GM12878 (cell line): ENCODE data around the gene SPTY2D1. TPM values are rescaled to one million over a fixed set of nuclear protein-coding genes. Genes with fewer than 3 reads are reported as not detected.

ENCODE experiments used
- ATAC-seq: fragments of 200-7000 bp; cut with Tn5 transposase; 3 replicates; pipeline ENCODE4 v1.9.1; 2020; ENCODE audit warnings: mild to moderate bottlenecking, moderate library complexity
- BruUV-seq: library from RNA; stranded (reverse); fragments of 400-500 nt; replicated peaks from 2 replicates; lab custom pipeline; 2021; lab: Mats Ljungman, UMichigan
- CTCF ChIA-PET: fragments of 300-600 bp; sonication (Branson Sonifier 250); formaldehyde crosslinking; extraction: SDS; loops from one replicate; lab custom pipeline; 2021; ENCODE audit warnings: inconsistent platforms; lab: Yijun Ruan, JAX
- POLR2A ChIA-PET: fragments of 350-600 bp; formaldehyde crosslinking; extraction: SDS; loops from one replicate; lab custom pipeline; 2021; ENCODE audit warnings: inconsistent platforms; lab: Charles Lee
- RAD21 ChIA-PET: fragments of 300-600 bp; sonication (Branson Sonifier 250); formaldehyde crosslinking; loops from one replicate; lab custom pipeline; 2023; ENCODE audit warnings: antibody characterized with exemption; ENCODE audit not compliant: unreplicated experiment; lab: Charles Lee
- SMC1A ChIA-PET: fragments of 300-600 bp; sonication (Branson Sonifier 250); formaldehyde crosslinking; loops from one replicate; lab custom pipeline; 2023; ENCODE audit not compliant: unreplicated experiment, uncharacterized antibody; lab: Charles Lee
- DNase-seq: peaks from one replicate; pipeline ENCODE4 v3.0.0-alpha.2; 2011; ENCODE audit warnings: low read depth, low spot score
- FAIRE-seq: peaks from 3 replicates; lab custom pipeline; 2011; peaks lifted over from hg19 to GRCh38; lab: Jason Lieb, UNC
- H2AFZ ChIP-seq: 2 replicates; pipeline ENCODE4 v1.6.0; 2011; ENCODE audit warnings: low read depth, low read length, control low read depth; ENCODE audit not compliant: control insufficient read depth
- H3K27ac ChIP-seq: 2 replicates; pipeline ENCODE4 v1.5.1; 2011; ENCODE audit warnings: control low read depth; ENCODE audit not compliant: control insufficient read depth, insufficient read depth
- H3K27me3 ChIP-seq, 2 experiments: replicated peaks in 1 of 2; 2 replicates each; pipeline versions ENCODE4 v1.6.0 to v1.6.1; 2011; ENCODE audit warnings: low read length in 1 of 2; ENCODE audit not compliant: control insufficient read depth in 2 of 2, insufficient read depth in 2 of 2
- H3K36me3 ChIP-seq, 2 experiments: 2 replicates each; pipeline ENCODE4 v1.5.1; 2011; ENCODE audit warnings: low read length in 1 of 2; ENCODE audit not compliant: control insufficient read depth in 2 of 2, insufficient read depth in 2 of 2
- H3K4me1 ChIP-seq: 2 replicates; pipeline ENCODE4 v1.6.1; 2011; ENCODE audit warnings: mild to moderate bottlenecking, low read length, moderate library complexity, mixed read lengths; ENCODE audit not compliant: control insufficient read depth, insufficient read depth
- H3K4me2 ChIP-seq: 2 replicates; pipeline ENCODE4 v1.6.0; 2011; ENCODE audit warnings: control low read depth; ENCODE audit not compliant: control insufficient read depth, insufficient read depth
- H3K4me3 ChIP-seq: fragments of 200-600 bp; sonication (generic); 2 replicates; pipeline ENCODE4 v1.5.1; 2016
- H3K79me2 ChIP-seq: 2 replicates; pipeline ENCODE4 v1.6.0; 2011; ENCODE audit warnings: low read length; ENCODE audit not compliant: control insufficient read depth, insufficient read depth
- H3K9ac ChIP-seq: 2 replicates; pipeline ENCODE4 v1.8.0; 2011; ENCODE audit warnings: low read length, control low read depth, mixed read lengths; ENCODE audit not compliant: control insufficient read depth, insufficient read depth
- H3K9me3 ChIP-seq: replicated peaks from 3 replicates; pipeline ENCODE4 v1.5.1; 2011; ENCODE audit warnings: mild to moderate bottlenecking, low read length; ENCODE audit not compliant: control insufficient read depth, insufficient read depth
- H4K20me1 ChIP-seq: 2 replicates; pipeline ENCODE4 v1.6.0; 2011; ENCODE audit not compliant: control insufficient read depth, insufficient read depth
- BHLHE40 ChIP-seq, 2 experiments: fragments of 450-650 bp in 1 of 2; IDR thresholded peaks; 2 replicates each; pipeline ENCODE4 v1.6.1; 2011 to 2017; ENCODE audit warnings: low read depth in 2 of 2, borderline replicate concordance in 1 of 2, improper control_type of control experiment in 1 of 2, low read length in 1 of 2, mild to moderate bottlenecking in 1 of 2
- CBX3 ChIP-seq: fragments of 200-600 bp; sonication (generic); IDR thresholded peaks from 2 replicates; pipeline ENCODE4 v1.6.1; 2016; ENCODE audit warnings: low read depth, borderline replicate concordance
- CHD1 ChIP-seq: IDR thresholded peaks from 2 replicates; pipeline ENCODE4 v1.6.1; 2012; ENCODE audit warnings: low read depth, low read length, improper control_type of control experiment
- CREM ChIP-seq: IDR thresholded peaks from 2 replicates; pipeline ENCODE4 v1.6.1; 2014; ENCODE audit warnings: antibody characterized with exemption, low read depth
- KLF5 ChIP-seq: fragments of 450-650 bp; IDR thresholded peaks from 2 replicates; pipeline ENCODE4 v1.6.1; 2014; ENCODE audit warnings: mild to moderate bottlenecking; ENCODE audit not compliant: partially characterized antibody
- MLLT1 ChIP-seq: fragments of 450-650 bp; IDR thresholded peaks from 2 replicates; pipeline ENCODE4 v1.6.1; 2016; ENCODE audit warnings: mild to moderate bottlenecking
- PML ChIP-seq: IDR thresholded peaks from 2 replicates; pipeline ENCODE4 v1.6.1; 2012; ENCODE audit warnings: low read length, inconsistent platforms
- RUNX3 ChIP-seq: IDR thresholded peaks from 2 replicates; pipeline ENCODE4 v1.6.1; 2012; ENCODE audit warnings: low read length, inconsistent platforms
- SP1 ChIP-seq: IDR thresholded peaks from one replicate; pipeline ENCODE4 v1.6.1; 2011; ENCODE audit warnings: low read depth, low read length
- SUPT20H ChIP-seq: IDR thresholded peaks from 2 replicates; pipeline ENCODE4 v1.6.1; 2011; ENCODE audit warnings: low read depth, mild to moderate bottlenecking, low read length, moderate library complexity, borderline replicate concordance; ENCODE audit not compliant: control insufficient read depth
- ZZZ3 ChIP-seq: IDR thresholded peaks from 2 replicates; pipeline ENCODE4 v1.6.1; 2011; ENCODE audit warnings: low read depth; ENCODE audit not compliant: control insufficient read depth, insufficient read length
- WGBS: methylation state at CpG from one replicate; pipeline ENCODE4 v1.1.6; 2016; ENCODE audit warnings: low lambda C conversion rate; ENCODE audit not compliant: insufficient replicate concordance, insufficient coverage; ENCODE audit errors: missing lambda C conversion rate; 5-methylcytosine and 5-hydroxymethylcytosine counted together
- in situ Hi-C: fragments of 300-500 bp; cut with MboI; formaldehyde crosslinking; loops from 9 replicates; pipeline ENCODE4 v1.14.3; 2018; ENCODE audit warnings: mixed read lengths
- intact Hi-C: fragments of 100-400 bp; cut with micrococcal nuclease; formaldehyde crosslinking; loops from one replicate; pipeline ENCODE4 v1.14.2; 2022; ENCODE audit not compliant: unreplicated experiment
- polyA plus RNA-seq, 11 experiments: library from polyadenylated mRNA; depleted of rRNA in 4 of 11; unstranded in 6 of 11; stranded (reverse) in 5 of 11; fragments of >200 nt; fragmentation: Nextera tagmentation in 4 of 11; fragmentation: Illumina TruSeq in 1 of 11; extraction: Ambion mirVana in 4 of 11; extraction: Trizol in 1 of 11; gene quantifications; 1 replicate in 1 of 11; 2 replicates in 10 of 11; pipeline versions ENCODE4 v1.2.1 to v1.2.3, GENCODE V29; 2011 to 2016; ENCODE audit warnings: inconsistent platforms in 2 of 11, missing spikeins in 2 of 11, low read depth in 1 of 11
- total RNA-seq, 4 experiments: library from RNA; depleted of rRNA in 3 of 4; stranded (reverse); fragments of >200 nt in 3 of 4; fragmentation: Illumina TruSeq in 1 of 4; extraction: Trizol in 1 of 4; gene quantifications; 2 replicates each; pipeline versions ENCODE4 v1.2.1 to v1.2.3, GENCODE V29; 2013 to 2021

SPTY2D1 gene
- total and polyA plus RNA-seq, 10 of the 15 experiments (the other 5 are each of a cell fraction or from before 2014, with no cell fraction given): 4.6 to 31.1 (median 15.5) TPM

DNA sequence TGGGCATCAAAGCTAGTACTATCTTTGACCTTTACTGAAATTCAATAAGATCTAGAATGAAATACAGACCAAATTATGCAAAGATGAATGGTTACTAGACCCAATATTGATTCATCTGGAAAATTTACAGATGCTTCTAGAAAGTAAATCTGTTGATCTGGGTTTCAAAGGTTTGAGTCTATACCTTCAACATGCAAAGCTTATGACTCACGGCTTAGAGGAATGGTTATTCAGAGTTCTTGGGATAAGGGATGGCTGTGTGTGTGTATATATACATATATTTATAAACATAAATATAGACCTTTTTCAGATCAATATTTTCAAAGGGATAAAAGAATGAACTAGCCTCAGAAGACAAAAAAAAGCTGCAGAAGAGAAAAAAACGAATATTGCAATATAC lies 1.3 kb downstream of the SPTY2D1 start:
- whole genome bisulfite sequencing: 0% methylated on average over 2 of the region's 2 CpGs
- RAD21 ChIA-PET: interaction anchor here (1.0 to 5.5 kb wide), 15 partner anchors 16 to 312 kb away, joined by 3 to 77 read pairs (median 6); partner anchors contain the start of genes LDHA, TSG101 and UEVLD
- no peaks in the 10 kb centered on the region for H4K20me1 ChIP-seq
- in situ Hi-C loops (no loop called here), intact Hi-C loops (loop anchor here (5.0 to 10.0 kb wide), 4 partner anchors 46 to 308 kb away; partner anchors contain the start of genes GTF2H1, HPS5, TSG101 and UEVLD)
- H3K9me3 ChIP-seq: no peaks in the 10 kb centered on the region
- DNase-seq (no peak), ATAC-seq (no peak), FAIRE-seq (no peak)
- peaks cover 7% of the 10 kb centered on the region for H3K4me1 ChIP-seq
- no peaks in the 10 kb centered on the region for H3K36me3 ChIP-seq
- no peak overlapping the region for H3K27ac ChIP-seq
- no peak overlapping the region for H3K9ac ChIP-seq
- H3K27me3 ChIP-seq: no peaks in the 10 kb centered on the region
- no peak overlapping the region for H2AFZ ChIP-seq
- SMC1A ChIA-PET: interaction anchor here (0.7 to 11.1 kb wide), 21 partner anchors 15 to 389 kb away, joined by 3 to 188 read pairs (median 4); partner anchors contain the start of genes LDHA and UEVLD
- CTCF ChIA-PET: interaction anchor here (0.6 to 6.9 kb wide), 11 partner anchors 9 to 483 kb away, joined by 3 to 80 read pairs (median 9); partner anchors contain the start of gene UEVLD
- H3K79me2 ChIP-seq: peaks cover 39% of the 10 kb centered on the region
- POLR2A ChIA-PET: interaction anchor here (0.5 to 3.5 kb wide), 15 partner anchors 9 to 349 kb away, joined by 3 to 28 read pairs (median 6); partner anchors contain the start of genes HPS5, TSG101 and UEVLD
- TF ChIP-seq KLF5: no peak
- 0 out of 4 replicates have a peak, but pooled peaks of 1 of the 2 experiments have one; percentile 2 for TF ChIP-seq BHLHE40 (IDR thresholded peaks at IDR 0.05; ENCODE audit: borderline replicate concordance in 1 of 2, low read depth in 2 of 2, low read length in 1 of 2)
- peak overlapping the region; percentile 99 for H3K4me3 ChIP-seq
- H3K4me2 ChIP-seq: peak overlapping the region; percentile 81
- no TSS peak for BruUV-seq

- Histone ChIP-seq H3K4me1 (0 out of 2 replicates have a peak, but pooled peaks cover 6% of the 10 kb centered on the region), H3K4me3 (no peak overlapping the region), H2AFZ (no peak overlapping the region), H3K9ac (no peak overlapping the region)
- RAD21 ChIA-PET: no interaction called here
- no peak for TF ChIP-seq CHD1
- no peak for TF ChIP-seq CBX3
- no peak for TF ChIP-seq MLLT1
- TF ChIP-seq ZZZ3: no peak
- no peak for TF ChIP-seq PML
- TF ChIP-seq SP1: no peak
- no peak for TF ChIP-seq CREM
- TF ChIP-seq RUNX3: no peak
- no peak for TF ChIP-seq SUPT20H
- TF ChIP-seq, all 136 proteins: peak for 0
- SMC1A ChIA-PET: interaction anchor here (13.9 kb wide), 1 partner anchor 9 kb away, joined by 188 read pairs; the partner anchor contains the start of gene SPTY2D1
- no peaks in the 10 kb centered on the region; a peak in 1 of 4 replicates for H3K36me3 ChIP-seq
- 93% methylated on average over 1 of the region's 1 CpG for WGBS
- peaks cover 50% of the 10 kb centered on the region for H3K79me2 ChIP-seq
- FAIRE-seq: no peak
- BruUV-seq: no TSS peak
- H3K4me2 ChIP-seq: no peak overlapping the region
- H4K20me1 ChIP-seq: peaks cover 5% of the 10 kb centered on the region; the same call in 1 of the 2 replicates
- DNase-seq: no peak
- in situ Hi-C loops: no loop called here
- no peak overlapping the region for H3K27ac ChIP-seq
- H3K9me3 ChIP-seq: no peaks in the 10 kb centered on the region; the same call in 2 of the 3 replicates
- CTCF ChIA-PET: interaction anchor here (0.7 to 1.9 kb wide), 6 partner anchors 8 to 1645 kb away, joined by 3 to 6 read pairs (median 4); no protein-coding TSS in a partner anchor
- intact Hi-C loops: no loop called here
- POLR2A ChIA-PET: interaction anchor here (0.6 to 2.0 kb wide), 2 partner anchors 9 to 14 kb away, joined by 3 to 9 read pairs; partner anchors contain the start of gene SPTY2D1
- ATAC-seq: no peak
- no peaks in the 10 kb centered on the region for H3K27me3 ChIP-seq
Observed at GRCh38 chr11:18624161-18624560, 10.0 kb downstream of the SPTY2D1 start.
